C4-2B (cell line): Measurements from ENCODE around the gene RDH8.

ENCODE experiments used
- H3K27ac ChIP-seq: fragments of 450-650 bp; 2 replicates; pipeline ENCODE4 v1.5.1; 2017
- CTCF ChIP-seq: fragments of 450-650 bp; conservative IDR thresholded peaks from 2 replicates; pipeline ENCODE4 v1.5.1; 2017; ENCODE audit warnings: mild to moderate bottlenecking
- ZFX ChIP-seq: fragments of 450-650 bp; IDR thresholded peaks from 2 replicates; pipeline ENCODE4 v1.6.1; 2017

Gene RDH8

GRCh38 chr19:10010939-10011338 lies 2.3 kb upstream of the RDH8 start:
- H3K27ac ChIP-seq = no peak overlapping the region
- TF ChIP-seq ZFX (no peak), CTCF (no peak)

- TF ChIP-seq CTCF (no peak), ZFX (no peak)
- H3K27ac ChIP-seq = no peak overlapping the region
These were observed 1.3 kb upstream of the RDH8 start for GRCh38 chr19:10011974-10012373.

GRCh38 chr19:10013834-10014618 lies 743 bp downstream of the RDH8 start:
- TF ChIP-seq CTCF (no peak), ZFX (no peak)

GRCh38 chr19:10018263-10018662 lies 5.0 kb downstream of the RDH8 start:
- no peak overlapping the region for H3K27ac ChIP-seq
- no peak for TF ChIP-seq CTCF
- TF ChIP-seq ZFX = no peak

More at GRCh38 chr19:10013834-10014618, 743 bp downstream of the RDH8 start:
- no peak overlapping the region for H3K27ac ChIP-seq

- no peak for TF ChIP-seq ZFX
- TF ChIP-seq CTCF = no peak
- no peak overlapping the region for H3K27ac ChIP-seq
These were observed 5.5 kb downstream of the RDH8 start for GRCh38 chr19:10018786-10019185.

- H3K27ac ChIP-seq = no peak overlapping the region
- TF ChIP-seq ZFX (no peak), CTCF (no peak)
These were observed 6.0 kb downstream of the RDH8 start for GRCh38 chr19:10019246-10019645.

GRCh38 chr19:10020851-10021250 lies 7.6 kb downstream of the RDH8 start:
- TF ChIP-seq ZFX (no peak), CTCF (no peak)
- no peak overlapping the region for H3K27ac ChIP-seq
